GM10266 (cell line): ENCODE measurements around the gene METTL23.
"Not testable (repeated sequence)": the region's sequence is repeated elsewhere in the genome, so short reads cannot be mapped to it uniquely, and the experiment has no call there.

Experiments
- DNase-seq: peaks from one replicate; pipeline ENCODE4 v3.0.0; 2012; ENCODE audit errors: extremely low spot score
- CTCF ChIP-seq: IDR thresholded peaks from 2 replicates; pipeline ENCODE4 v1.5.1; 2012; ENCODE audit warnings: mild to moderate bottlenecking, low read depth; ENCODE audit not compliant: control insufficient read depth, insufficient read depth; ENCODE audit errors: missing control alignments

The METTL23 gene

GRCh38 chr17:76738468-76738850, 11.8 kb downstream of the METTL23 start:
- TF ChIP-seq CTCF, result no peak
- DNase-seq, result no peak

- DNase-seq, result not testable (repeated sequence)
Measured at GRCh38 chr17:76739568-76740115, 13.0 kb downstream of the METTL23 start.

- DNase-seq, result no peak
- TF ChIP-seq CTCF, result no peak
Measured at GRCh38 chr17:76740329-76741118, 13.9 kb downstream of the METTL23 start.

- DNase-seq, result no peak
- TF ChIP-seq CTCF, result no peak
Measured at GRCh38 chr17:76742958-76743357, 16.3 kb downstream of the METTL23 start.

GRCh38 chr17:76744747-76745146, 18.1 kb downstream of the METTL23 start:
- no peak for TF ChIP-seq CTCF
- no peak for DNase-seq

GRCh38 chr17:76745785-76746184, 19.1 kb downstream of the METTL23 start:
- not testable (repeated sequence) for DNase-seq

- no peak for DNase-seq
- TF ChIP-seq CTCF, result no peak
Measured at GRCh38 chr17:76747716-76748363, 21.2 kb downstream of the METTL23 start.

GRCh38 chr17:76748657-76749056, 22.0 kb downstream of the METTL23 start:
- no peak for TF ChIP-seq CTCF
- no peak for DNase-seq
